H1 (cell line): ENCODE data around the gene IFITM10. TPM values are rescaled to one million over a fixed set of nuclear protein-coding genes. Genes with fewer than 3 reads are reported as not detected.

ENCODE experiments used
- CTCF ChIA-PET: fragments of 300-600 bp; sonication (Branson Sonifier 250); formaldehyde crosslinking; loops from one replicate; lab custom pipeline; 2021; ENCODE audit not compliant: partially characterized antibody; lab: Charles Lee
- POLR2A ChIA-PET: fragments of 300-600 bp; sonication (Branson Sonifier 250); formaldehyde crosslinking; loops from one replicate; lab custom pipeline; 2021; ENCODE audit warnings: inconsistent platforms; ENCODE audit not compliant: partially characterized antibody; lab: Charles Lee
- DNase-seq, 2 experiments: peaks; one replicate each; pipeline versions ENCODE4 v3.0.0 to v3.0.0-alpha.2; 2010 to 2022; ENCODE audit warnings: low spot score in 2 of 2, low read depth in 1 of 2, mixed read lengths in 1 of 2
- FAIRE-seq: peaks from 2 replicates; lab custom pipeline; 2011; peaks lifted over from hg19 to GRCh38; lab: Jason Lieb, UNC
- H2AFZ ChIP-seq: 2 replicates; pipeline ENCODE4 v1.8.1; 2012; ENCODE audit warnings: low read length, inconsistent platforms
- H2AK5ac ChIP-seq: 2 replicates; pipeline ENCODE4 v1.6.1; 2013; ENCODE audit warnings: low read depth, low read length
- H2BK120ac ChIP-seq: replicated peaks from 2 replicates; pipeline ENCODE3; 2013; ENCODE audit warnings: low read depth, low read length, inconsistent platforms
- H2BK12ac ChIP-seq: 2 replicates; pipeline ENCODE4 v1.6.1; 2013; ENCODE audit warnings: low read depth, low read length
- H2BK15ac ChIP-seq: 2 replicates; pipeline ENCODE4 v1.6.1; 2013; ENCODE audit warnings: low read length
- H2BK20ac ChIP-seq: 2 replicates; pipeline ENCODE4 v1.6.1; 2013; ENCODE audit warnings: low read length
- H2BK5ac ChIP-seq: 2 replicates; pipeline ENCODE4 v1.6.1; 2013; ENCODE audit warnings: low read depth, low read length
- H3K14ac ChIP-seq: 2 replicates; pipeline ENCODE4 v1.6.1; 2013; ENCODE audit warnings: inconsistent platforms; ENCODE audit not compliant: insufficient read length
- H3K18ac ChIP-seq: 2 replicates; pipeline ENCODE4 v1.6.1; 2013; ENCODE audit warnings: low read length; ENCODE audit errors: extremely low read depth
- H3K23ac ChIP-seq: 2 replicates; pipeline ENCODE4 v1.6.1; 2013; ENCODE audit warnings: inconsistent platforms; ENCODE audit not compliant: insufficient read length
- H3K23me2 ChIP-seq: 2 replicates; pipeline ENCODE4 v1.6.1; 2013; ENCODE audit warnings: low read depth, low read length
- H3K27ac ChIP-seq: 2 replicates; pipeline ENCODE4 v1.6.1; 2011; ENCODE audit warnings: low read depth, low read length, inconsistent platforms
- H3K27me3 ChIP-seq, 4 experiments: replicated peaks in 1 of 4; 1 replicate in 1 of 4; 2 replicates in 3 of 4; pipeline versions ENCODE4 v1.6.1 to v1.8.1; 2011 to 2013; ENCODE audit warnings: low read length in 3 of 4, mild to moderate bottlenecking in 3 of 4, inconsistent platforms in 2 of 4, mixed read lengths in 2 of 4, moderate library complexity in 1 of 4; ENCODE audit not compliant: control insufficient read depth in 3 of 4, insufficient read depth in 3 of 4; ENCODE audit errors: extremely low read depth in 1 of 4
- H3K36me3 ChIP-seq, 4 experiments: 2 replicates each; pipeline versions ENCODE4 v1.6.1 to v1.8.1; 2011 to 2013; ENCODE audit warnings: mild to moderate bottlenecking in 4 of 4, low read length in 3 of 4, moderate library complexity in 2 of 4, control low read depth in 1 of 4, inconsistent platforms in 1 of 4; ENCODE audit not compliant: insufficient read depth in 4 of 4, control insufficient read depth in 2 of 4
- H3K4ac ChIP-seq: replicated peaks from 2 replicates; pipeline ENCODE3; 2013; ENCODE audit warnings: low read length, low read depth, mixed read lengths, inconsistent platforms; ENCODE audit not compliant: insufficient read length
- H3K4me1 ChIP-seq, 4 experiments: replicated peaks in 1 of 4; 1 replicate in 1 of 4; 2 replicates in 3 of 4; pipeline versions ENCODE4 v1.6.1 to v1.8.1; 2011 to 2013; ENCODE audit warnings: low read length in 3 of 4, inconsistent platforms in 2 of 4, mixed read lengths in 1 of 4; ENCODE audit not compliant: insufficient read depth in 4 of 4, control insufficient read depth in 3 of 4
- H3K4me2 ChIP-seq, 2 experiments: 2 replicates each; pipeline versions ENCODE4 v1.6.1 to v1.8.1; 2011 to 2013; ENCODE audit warnings: low read depth in 2 of 2, low read length in 2 of 2, control low read depth in 1 of 2, inconsistent platforms in 1 of 2, mild to moderate bottlenecking in 1 of 2; ENCODE audit not compliant: insufficient read depth in 1 of 2
- H3K4me3 ChIP-seq, 4 experiments: fragments of 200-600, 300-600 bp in 1 of 4; sonication (generic), shearing (Covaris generic), sonication (Bioruptor Twin) in 1 of 4; 2 replicates each; pipeline versions ENCODE4 v1.5.1 to v1.8.1; 2011 to 2016; ENCODE audit warnings: low read length in 4 of 4, low read depth in 3 of 4, control low read depth in 2 of 4, inconsistent platforms in 2 of 4, mild to moderate bottlenecking in 2 of 4, mixed read lengths in 1 of 4, moderate library complexity in 1 of 4; ENCODE audit not compliant: insufficient read depth in 2 of 4; ENCODE audit errors: extremely low read depth in 1 of 4
- H3K56ac ChIP-seq: replicated peaks from 2 replicates; pipeline ENCODE3; 2013; ENCODE audit warnings: low read depth, mild to moderate bottlenecking, mixed read lengths, low read length, inconsistent platforms; ENCODE audit not compliant: insufficient read length
- H3K79me1 ChIP-seq: 2 replicates; pipeline ENCODE4 v1.6.1; 2013; ENCODE audit warnings: low read depth, low read length, control low read depth
- H3K79me2 ChIP-seq, 2 experiments: 2 replicates each; pipeline versions ENCODE4 v1.6.1 to v1.8.1; 2012 to 2013; ENCODE audit warnings: low read length in 2 of 2, mild to moderate bottlenecking in 2 of 2, inconsistent platforms in 1 of 2; ENCODE audit not compliant: insufficient read depth in 2 of 2, control insufficient read depth in 1 of 2
- H3K9ac ChIP-seq, 4 experiments: replicated peaks in 1 of 4; 1 replicate in 1 of 4; 2 replicates in 3 of 4; pipeline versions ENCODE4 v1.6.1 to v1.8.1; 2011 to 2013; ENCODE audit warnings: low read depth in 3 of 4, low read length in 3 of 4, control low read depth in 2 of 4, mild to moderate bottlenecking in 2 of 4, moderate library complexity in 2 of 4, inconsistent platforms in 1 of 4; ENCODE audit errors: extremely low read depth in 1 of 4
- H3K9me3 ChIP-seq, 2 experiments: 2 replicates each; pipeline versions ENCODE4 v1.6.1 to v1.8.1; 2012 to 2013; ENCODE audit warnings: mild to moderate bottlenecking in 2 of 2, moderate library complexity in 2 of 2, control low read depth in 1 of 2, inconsistent platforms in 1 of 2, low read depth in 1 of 2, low read length in 1 of 2, mixed read lengths in 1 of 2; ENCODE audit not compliant: insufficient read depth in 2 of 2
- H4K20me1 ChIP-seq, 2 experiments: replicated peaks in 1 of 2; 2 replicates each; pipeline versions ENCODE3 to v1.8.1; 2011 to 2013; ENCODE audit warnings: inconsistent platforms in 2 of 2, low read length in 2 of 2, mild to moderate bottlenecking in 1 of 2; ENCODE audit not compliant: insufficient read depth in 2 of 2, control insufficient read depth in 1 of 2
- H4K5ac ChIP-seq: 2 replicates; pipeline ENCODE4 v1.6.1; 2013; ENCODE audit warnings: low read length, low read depth, mixed read lengths, inconsistent platforms; ENCODE audit not compliant: insufficient read length
- H4K8ac ChIP-seq: 2 replicates; pipeline ENCODE4 v1.8.0; 2013; ENCODE audit warnings: mild to moderate bottlenecking, moderate library complexity, low read length, inconsistent platforms; ENCODE audit not compliant: insufficient read depth; ENCODE audit errors: extremely low read depth
- H4K91ac ChIP-seq: replicated peaks from 2 replicates; pipeline ENCODE3; 2013; ENCODE audit warnings: low read length, mixed read lengths, inconsistent platforms; ENCODE audit not compliant: insufficient read length
- WGBS, 2 experiments: shearing (Covaris generic) in 1 of 2; methylation state at CpG; one replicate each; pipeline versions ENCODE4 v1.1.6 to v1.1.7; 2013 to 2015; ENCODE audit warnings: low lambda C conversion rate in 2 of 2, mixed read lengths in 2 of 2, inconsistent platforms in 1 of 2, low coverage in 1 of 2, missing lambda C conversion rate in 1 of 2; ENCODE audit not compliant: insufficient replicate concordance in 2 of 2, insufficient coverage in 1 of 2, insufficient read length in 1 of 2; ENCODE audit errors: extremely low coverage in 1 of 2, missing lambda C conversion rate in 1 of 2; 5-methylcytosine and 5-hydroxymethylcytosine counted together
- polyA plus RNA-seq, 7 experiments: library from polyadenylated mRNA; depleted of rRNA in 3 of 7; stranded (reverse) in 5 of 7; unstranded in 2 of 7; fragments of >200 nt in 5 of 7; fragments of 200-250 nt in 2 of 7; gene quantifications; 1 replicate in 5 of 7; 2 replicates in 1 of 7; 4 replicates in 1 of 7; pipeline versions ENCODE4 v1.2.1 to v1.2.3, GENCODE V29; 2011 to 2013; ENCODE audit warnings: missing spikeins in 2 of 7, mixed read lengths in 2 of 7
- total RNA-seq: library from RNA; stranded (reverse); fragmentation: NEBNext Ultra II Directional; extraction: Animal tissue kit (Norgen Biotek cat#: 25700); gene quantifications from 2 replicates; pipeline ENCODE4 v1.2.1, GENCODE V29; 2021

Gene IFITM10
- total and polyA plus RNA-seq, 2 of the 8 experiments (the other 6 are each of a cell fraction or from before 2014, with no cell fraction given) = 0.08 to 0.22 TPM

DNA sequence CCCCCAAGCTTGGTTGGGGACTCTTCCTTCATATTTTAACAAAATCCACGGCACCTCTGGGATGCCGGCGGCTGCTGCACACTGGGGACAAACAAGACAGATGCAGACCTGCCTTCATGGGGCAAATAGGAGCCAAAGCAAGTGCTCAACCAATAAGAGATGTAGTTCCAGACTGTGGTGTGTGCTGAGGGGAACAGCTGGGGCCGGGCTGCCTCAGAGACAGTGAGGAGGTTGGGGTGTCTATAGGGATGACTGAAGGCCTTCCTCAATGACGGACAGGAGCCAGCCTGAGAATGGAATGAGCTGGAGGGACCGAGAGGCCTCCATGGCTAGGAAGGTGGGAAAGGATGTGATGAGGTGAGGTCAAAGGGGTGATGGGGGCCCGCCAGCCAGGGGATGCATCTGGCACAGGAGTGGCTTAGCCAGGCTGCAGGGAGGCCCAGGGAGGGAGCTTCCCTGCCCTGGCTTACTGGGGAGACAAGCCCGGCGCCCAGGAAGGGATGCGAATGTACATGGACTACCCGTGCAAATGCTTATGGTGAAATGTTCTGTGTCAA is 23.7 kb upstream of the IFITM10 start:
- Histone ChIP-seq H2BK15ac (no peak overlapping the region), H3K79me1 (no peaks in the 10 kb centered on the region), H3K4me1 (peaks cover 5 to 18% (median 11%) of the 10 kb centered on the region in 4 experiments), H2BK120ac (no peak overlapping the region), H3K14ac (no peak overlapping the region), H4K20me1 (no peaks in the 10 kb centered on the region), H3K79me2 (no peaks in the 10 kb centered on the region), H3K18ac (no peak overlapping the region), H4K5ac (peak overlapping the region; percentile 13), H2BK20ac (peak overlapping the region; percentile 48), H3K36me3 (no peaks in the 10 kb centered on the region), H3K23me2 (peaks cover 3% of the 10 kb centered on the region; the same call in 1 of the 2 replicates), H3K9me3 (no peaks in the 10 kb centered on the region), H3K27ac (no peak overlapping the region), H2AK5ac (peak overlapping the region; percentile 65; the same call in 1 of the 2 replicates), H3K56ac (no peak overlapping the region), H3K23ac (no peak overlapping the region), H4K8ac (no peak overlapping the region; the same call in 1 of the 2 replicates), H3K4me2 (no peak overlapping the region), H3K4me3 (no peak overlapping the region), H3K27me3 (no peaks in the 10 kb centered on the region; a peak in 1 of 7 replicates), H2BK12ac (0 out of 2 replicates have a peak overlapping the region, but pooled peaks have one; percentile 19), H2BK5ac (no peak overlapping the region), H3K9ac (no peak overlapping the region), H2AFZ (no peak overlapping the region), H4K91ac (no peak overlapping the region), H3K4ac (no peak overlapping the region)
- CTCF ChIA-PET = interaction anchor here (1.5 to 4.1 kb wide), 3 partner anchors 59 to 378 kb away, joined by 6 to 16 read pairs (median 13); no protein-coding TSS in a partner anchor
- POLR2A ChIA-PET = interaction anchor here (0.6 to 1.5 kb wide), 3 partner anchors 9 to 10 kb away, joined by 3 to 6 read pairs (median 6); partner anchors contain the start of gene CTSD
- 93% methylated on average over 11 of the region's 11 CpGs; no CpG with 5 or more reads in 1 of the 2 experiments for WGBS, 2 experiments
- DNase-seq (no peak), FAIRE-seq (no peak)
